GM21390 (cell line): ENCODE data around the gene RNGTT.
A peak's percentile ranks its signal among the peaks of the same experiment; 100 is the strongest.
"Not testable (repeated sequence)": the region's sequence is repeated elsewhere in the genome, so short reads cannot be mapped to it uniquely, and the experiment has no call there.

Experiments used
- ATAC-seq: cut with Tn5 transposase; IDR thresholded peaks from one replicate; pipeline ENCODE4 v1.9.1; 2021; ENCODE audit not compliant: unreplicated experiment

Gene RNGTT

DNA sequence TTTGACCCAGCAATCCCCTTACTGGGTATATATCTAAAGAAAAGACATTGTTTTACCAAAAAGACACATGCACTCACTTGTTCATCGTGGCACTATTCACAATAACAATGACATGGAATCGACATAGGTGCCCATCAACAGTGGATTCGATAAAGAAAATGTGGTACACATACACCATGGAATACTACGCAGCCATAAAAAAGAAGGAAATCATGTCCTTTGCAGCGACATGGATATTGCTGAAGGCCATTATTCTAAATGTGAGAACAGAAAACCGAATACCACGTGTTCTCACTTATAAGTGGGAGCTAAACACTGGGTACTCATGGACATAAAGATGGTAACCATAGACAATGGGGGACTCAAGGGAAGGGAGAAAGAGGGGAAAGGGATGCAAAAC lies 222.3 kb downstream of the RNGTT start:
- ATAC-seq: no peak

DNA sequence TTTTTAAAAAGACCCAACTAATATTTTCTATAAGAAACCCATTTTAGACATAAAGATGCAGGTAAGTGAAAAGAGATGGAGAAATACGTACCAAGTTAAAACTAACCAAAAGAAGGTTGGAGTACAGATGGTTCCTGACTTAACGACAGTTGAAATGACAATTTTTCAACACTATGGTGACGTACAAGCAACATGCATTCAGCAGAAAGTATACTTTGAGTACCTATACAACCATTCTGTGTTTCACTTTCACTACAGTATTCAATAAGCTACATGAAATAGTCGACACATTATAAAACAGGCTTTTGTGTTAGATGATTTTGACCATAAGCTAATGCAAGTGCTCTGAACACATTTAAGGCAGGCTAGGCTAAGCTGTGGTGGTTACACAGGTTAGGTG lies 228.9 kb downstream of the RNGTT start:
- ATAC-seq: no peak

DNA sequence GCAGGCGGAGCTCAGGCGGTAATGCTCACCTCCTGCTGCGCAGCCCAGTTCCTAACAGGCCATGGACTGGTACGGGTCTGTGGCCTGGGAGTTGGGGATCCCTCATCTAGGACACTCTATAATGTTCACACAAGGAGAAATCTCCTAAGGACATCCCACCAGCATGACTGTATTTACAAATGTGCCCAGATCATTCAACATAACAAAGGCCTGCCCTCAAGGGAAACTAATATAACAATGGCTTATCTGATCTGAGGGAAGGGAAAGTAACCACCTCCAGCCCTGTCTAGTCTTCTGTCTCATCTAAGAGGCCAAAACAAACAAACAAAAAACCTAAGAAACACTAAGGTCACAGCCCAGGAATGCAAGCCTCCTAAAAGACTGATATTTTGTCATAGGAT lies 232.8 kb downstream of the RNGTT start:
- ATAC-seq: no peak

DNA sequence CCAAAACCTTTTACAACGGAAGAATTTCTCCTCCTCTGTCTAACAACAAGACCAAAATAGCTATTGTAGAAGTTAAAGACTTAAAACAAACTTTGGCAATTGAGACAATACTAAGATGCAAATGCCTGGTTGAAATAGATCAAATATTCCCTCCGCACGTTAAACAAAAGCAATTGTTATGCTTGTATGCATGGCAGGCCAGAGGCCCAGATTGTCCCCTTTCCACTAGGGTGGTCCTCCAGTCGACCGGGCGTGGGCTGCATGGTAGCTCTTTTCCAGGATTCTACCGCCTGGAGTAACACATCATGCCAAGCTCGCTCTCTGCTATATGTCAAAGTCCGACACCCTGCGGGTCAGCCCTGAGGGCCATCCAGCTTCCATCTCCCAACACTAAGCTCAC lies 234.7 kb downstream of the RNGTT start:
- no peak for ATAC-seq

DNA sequence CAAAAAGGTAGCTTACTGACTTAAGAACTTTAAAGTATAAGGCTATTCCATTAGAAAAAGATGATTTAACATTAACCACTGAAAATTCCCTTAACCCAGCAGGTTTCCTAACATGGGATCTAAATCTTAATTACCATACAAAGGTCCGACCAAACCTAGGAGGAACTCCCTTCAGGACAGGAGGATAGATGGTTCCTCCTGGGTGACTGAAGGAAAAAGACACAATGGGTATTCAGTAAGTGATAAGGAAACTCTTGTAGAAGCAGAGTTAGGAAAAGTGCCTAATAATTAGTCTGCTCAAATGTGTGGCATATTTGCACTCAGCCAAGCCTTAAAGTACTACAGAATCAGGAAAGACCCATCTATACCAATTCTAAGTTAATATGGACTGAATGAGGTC lies 237.0 kb downstream of the RNGTT start:
- not testable (repeated sequence) for ATAC-seq

DNA sequence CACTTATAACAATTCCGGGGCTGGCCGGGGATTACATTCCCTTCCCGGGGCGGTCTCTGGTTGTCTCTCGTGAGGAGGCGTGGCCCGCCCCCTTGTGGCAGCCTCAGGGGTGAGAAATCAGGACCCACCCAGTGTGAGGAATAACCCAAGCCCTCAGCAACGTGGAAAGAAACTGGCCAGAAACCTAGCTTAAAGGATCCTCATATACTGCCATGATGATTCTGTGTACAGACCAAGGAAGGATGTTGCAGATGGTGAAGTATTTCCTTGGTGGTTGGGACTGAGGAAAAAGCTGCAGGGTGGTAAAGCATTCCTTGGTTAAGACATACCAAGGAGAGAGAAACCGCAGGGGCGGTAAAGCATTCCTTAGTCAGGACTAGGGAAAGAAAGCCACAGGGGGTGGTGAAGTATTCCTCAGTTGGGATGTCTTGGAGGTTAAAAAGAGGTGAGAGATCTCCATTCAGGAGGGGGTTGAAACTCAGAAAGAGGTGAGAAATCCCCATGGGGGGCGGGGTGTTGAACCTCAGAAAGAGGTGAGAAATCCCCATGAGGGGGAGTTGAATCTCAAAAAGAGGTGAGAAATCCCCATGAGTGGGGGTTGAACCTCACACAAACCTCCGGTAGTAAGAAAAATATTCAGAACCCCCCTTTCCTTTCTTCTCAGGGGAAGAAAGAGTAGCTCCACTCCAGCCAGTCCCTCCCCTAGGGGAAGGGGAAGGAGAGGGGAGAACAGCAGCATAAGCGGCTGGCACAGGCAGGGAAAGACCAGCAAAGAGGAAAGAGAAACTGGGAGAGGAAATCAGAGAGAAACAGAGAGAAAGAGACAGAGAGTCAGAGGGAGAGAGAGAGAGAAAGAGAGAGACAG lies 238.1 kb downstream of the RNGTT start:
- no peak for ATAC-seq

DNA sequence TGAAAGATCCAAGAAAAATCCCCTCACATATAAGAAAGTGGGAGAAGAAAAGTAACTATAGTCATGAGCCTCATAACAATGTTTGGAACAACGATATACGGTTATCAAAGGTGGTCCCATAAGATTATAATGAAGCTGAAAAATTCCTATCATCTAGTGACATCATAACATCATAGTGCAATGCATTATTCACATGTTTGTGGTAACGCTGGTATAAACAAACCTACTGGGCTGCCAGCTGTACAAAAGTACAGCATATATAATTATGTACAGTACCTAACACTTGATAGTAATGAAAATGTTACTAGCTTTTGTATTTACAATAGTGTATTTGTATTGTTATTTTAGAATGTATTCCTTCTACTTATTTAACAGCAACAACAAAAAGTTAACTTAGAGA lies 240.7 kb downstream of the RNGTT start:
- no peak for ATAC-seq

DNA sequence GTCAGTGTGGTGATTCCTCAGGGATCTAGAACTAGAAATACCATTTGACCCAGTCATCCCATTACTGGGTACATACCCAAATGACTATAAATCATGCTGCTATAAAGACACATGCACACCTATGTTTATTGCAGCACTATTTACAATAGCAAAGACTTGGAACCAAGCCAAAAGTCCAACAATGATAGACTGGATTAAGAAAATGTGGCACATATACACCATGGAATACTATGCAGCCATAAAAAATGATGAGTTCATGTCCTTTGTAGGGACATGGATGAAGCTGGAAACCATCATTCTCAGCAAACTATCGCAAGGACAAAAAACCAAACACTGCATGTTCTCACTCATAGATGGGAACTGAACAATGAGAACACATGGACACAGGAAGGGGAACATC lies 247.0 kb downstream of the RNGTT start:
- ATAC-seq: not testable (repeated sequence)

DNA sequence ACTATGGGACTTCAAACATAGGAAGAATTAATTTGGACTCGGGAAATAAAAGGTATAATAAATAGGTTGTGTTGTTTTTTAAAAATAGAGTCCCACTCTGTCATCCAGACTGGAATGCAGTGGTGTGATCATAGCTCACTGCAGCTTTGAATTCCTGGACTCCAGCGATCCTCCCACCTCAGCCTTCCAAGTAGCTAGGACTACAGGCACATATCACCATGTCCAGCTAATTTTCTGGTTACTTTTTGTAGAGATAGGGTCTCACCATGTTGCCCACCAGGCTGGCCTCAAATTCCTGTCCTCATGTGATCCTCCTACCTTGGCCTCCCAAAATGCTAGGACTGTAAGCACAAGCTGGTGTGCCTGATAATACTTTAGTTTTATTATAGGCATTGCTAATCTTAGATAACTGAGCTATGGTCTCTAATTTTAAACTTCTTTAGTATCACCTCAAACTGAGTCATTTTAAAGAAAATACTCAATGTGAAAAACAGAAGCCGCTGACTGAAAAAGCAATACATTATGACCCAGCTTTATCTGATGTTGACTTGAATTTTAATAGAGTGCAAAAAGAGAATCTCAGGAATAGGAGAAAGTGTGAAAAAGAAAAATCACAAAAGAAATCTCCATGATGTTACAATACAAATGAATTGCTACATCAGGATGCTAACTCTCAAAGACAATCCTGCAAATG lies 251.0 kb downstream of the RNGTT start:
- no peak for ATAC-seq

DNA sequence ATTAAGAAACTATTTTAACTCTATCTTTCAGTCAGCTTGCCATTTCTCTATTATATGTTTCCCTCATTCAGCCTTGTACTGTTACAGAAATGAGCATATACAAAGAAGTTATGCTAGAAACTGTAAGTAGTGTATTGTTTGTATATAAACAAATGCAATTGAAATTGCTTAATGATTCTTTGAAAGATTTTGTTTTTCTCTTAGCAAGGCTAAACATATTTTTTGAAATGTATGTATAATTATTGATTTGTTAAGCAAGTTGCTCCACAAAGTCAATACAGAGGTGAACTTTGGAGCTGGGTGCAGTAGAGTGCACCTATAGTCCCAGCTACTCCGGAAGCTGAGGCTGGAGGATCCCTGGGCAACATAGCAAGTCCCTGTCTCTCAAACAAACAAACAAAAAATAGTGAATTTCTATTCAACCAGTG lies 253.6 kb downstream of the RNGTT start:
- no peak for ATAC-seq

DNA sequence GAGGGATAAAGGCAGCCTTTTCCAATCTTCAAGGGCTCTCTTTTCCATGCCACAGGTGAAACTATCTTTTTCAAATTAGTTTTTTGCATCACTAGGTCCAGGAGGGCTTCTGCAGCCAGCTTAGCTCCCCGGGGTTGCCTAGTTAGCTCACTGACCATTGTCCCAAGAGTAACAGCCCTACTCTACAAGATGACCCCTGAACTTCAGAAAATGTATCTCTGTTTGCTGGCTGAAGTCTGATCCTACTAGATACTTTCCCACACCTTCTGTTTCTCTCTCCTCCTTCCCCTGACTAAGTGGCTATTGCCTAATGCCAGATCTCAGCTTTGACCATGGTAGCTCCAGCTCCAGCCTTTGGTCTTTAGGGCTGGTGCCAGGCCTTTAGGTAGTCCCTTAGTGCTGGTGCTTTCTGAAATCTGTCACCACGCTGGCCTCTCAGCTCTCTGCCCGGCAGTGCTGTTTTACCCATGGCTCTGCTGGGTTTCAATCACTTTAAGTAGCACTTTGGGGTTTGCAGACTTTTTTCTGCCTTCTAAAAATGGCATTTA lies 255.1 kb downstream of the RNGTT start:
- ATAC-seq: no peak

DNA sequence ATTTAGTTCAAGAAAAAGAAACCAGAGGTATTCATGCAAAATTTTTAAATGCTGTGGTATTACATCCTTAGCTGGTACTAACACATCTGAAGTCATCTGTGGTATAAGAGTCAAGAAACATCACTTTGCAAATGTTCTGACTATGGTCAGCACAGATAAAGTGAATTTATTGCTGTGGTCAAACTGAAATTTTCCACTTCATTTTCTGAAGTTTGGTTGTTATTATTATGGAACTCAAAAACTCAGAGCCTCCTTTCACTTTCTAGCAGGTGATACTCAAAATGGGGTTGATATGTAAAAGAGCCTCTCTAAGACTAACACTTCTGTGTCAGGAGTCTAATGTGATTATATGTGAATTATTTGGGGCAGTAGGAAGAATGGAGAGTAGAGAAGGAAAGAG lies 257.8 kb downstream of the RNGTT start:
- ATAC-seq: peak; percentile 84

DNA sequence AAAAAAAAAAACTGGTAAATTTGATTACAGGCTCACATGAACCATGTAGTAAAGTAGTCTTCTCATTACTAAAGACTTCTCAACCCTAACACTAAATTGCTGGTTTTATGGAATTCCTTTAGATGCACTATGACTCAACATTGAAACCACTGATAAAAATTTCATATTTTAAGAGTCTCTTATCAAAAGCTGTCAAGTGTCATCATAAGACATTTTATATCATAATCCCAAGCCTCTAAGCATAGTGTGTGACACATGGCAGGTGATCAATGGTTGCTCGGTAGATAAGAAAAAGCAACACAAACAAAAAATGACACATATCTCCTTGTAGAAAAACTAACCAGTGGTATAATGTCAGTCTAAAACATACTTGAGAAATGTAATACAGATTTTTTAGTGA lies 258.4 kb downstream of the RNGTT start:
- peak; percentile 8 for ATAC-seq

DNA sequence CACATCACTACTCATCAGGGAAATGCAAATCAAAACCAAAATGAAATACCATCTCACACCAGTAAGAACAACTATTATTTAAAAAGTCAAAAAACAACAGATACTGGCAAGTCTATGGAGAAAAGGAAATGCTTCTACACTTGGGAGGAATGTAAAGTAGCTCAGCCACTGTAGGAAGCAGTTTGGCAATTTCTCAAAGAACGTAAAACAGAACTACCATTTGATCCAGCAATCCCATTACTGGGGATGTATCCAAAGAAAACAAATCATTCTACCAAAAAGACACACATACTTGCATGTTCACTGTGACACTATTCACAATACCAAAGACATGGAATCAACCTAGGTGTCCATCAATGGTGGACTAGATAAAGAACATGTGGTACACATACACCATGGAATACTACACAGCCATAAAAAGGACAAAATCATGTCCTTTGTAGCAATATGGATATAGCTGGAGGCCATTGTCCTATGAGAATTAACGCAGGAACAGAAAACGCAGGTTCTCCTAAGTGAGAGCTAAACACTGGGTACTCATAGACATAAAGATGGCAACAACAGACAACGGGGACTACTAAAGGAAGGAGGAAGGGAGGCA lies 260.4 kb downstream of the RNGTT start:
- no peak for ATAC-seq

DNA sequence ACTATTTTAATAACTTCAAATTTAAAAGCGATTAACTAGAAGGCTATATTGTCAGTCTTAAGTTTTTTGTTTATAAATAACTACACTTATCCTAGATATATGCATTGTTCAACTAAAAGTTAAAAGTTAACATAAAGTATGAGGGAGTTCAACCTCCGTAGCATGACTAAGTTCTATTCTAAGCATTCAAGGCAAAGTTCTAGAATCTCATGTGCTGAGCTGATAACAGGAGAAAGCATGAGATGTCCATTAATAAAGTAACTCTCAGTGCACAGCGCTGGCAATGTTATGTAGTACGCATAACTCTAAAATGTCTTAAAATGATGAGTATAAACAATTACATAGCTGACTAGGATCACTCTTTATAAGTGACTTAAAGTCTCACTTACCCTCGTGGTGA lies 264.8 kb downstream of the RNGTT start:
- no peak for ATAC-seq

DNA sequence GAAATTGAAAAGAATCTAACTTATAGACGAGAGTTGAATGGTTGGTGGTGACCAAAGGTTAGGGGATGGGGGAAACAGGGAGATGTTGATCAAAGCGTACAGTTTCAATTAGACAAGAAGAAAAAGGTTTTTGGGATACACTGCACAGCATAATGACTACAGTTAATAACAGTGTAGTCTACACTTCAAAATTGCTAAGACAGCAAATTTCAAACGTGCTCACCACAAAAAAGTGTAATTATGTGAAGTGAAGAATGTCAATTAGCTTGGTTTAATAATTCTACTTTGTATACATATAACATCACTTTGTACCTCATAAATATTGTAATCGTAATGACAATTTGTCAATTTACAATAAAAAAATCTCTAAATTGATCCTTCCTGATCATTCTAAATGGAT lies 267.5 kb downstream of the RNGTT start:
- ATAC-seq: no peak

DNA sequence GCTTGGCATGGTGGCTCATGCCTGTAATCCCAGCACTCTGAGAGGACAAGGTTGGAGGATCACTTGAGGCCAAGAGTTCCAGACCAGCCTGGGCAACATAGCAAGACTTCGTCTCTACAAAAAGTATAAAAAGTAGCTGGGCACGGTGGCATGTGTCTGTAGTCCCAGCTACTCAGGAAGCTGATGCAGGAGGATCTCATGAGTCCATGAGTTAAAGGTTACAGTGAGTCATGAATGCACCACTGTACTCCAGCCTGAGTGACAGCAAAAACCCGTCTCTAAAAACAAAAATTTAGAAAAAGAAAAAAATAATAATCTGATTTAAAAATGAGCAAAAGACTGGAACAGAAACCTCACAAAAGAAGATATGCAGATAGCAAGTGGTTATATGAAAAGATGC lies 279.7 kb downstream of the RNGTT start:
- ATAC-seq: no peak

DNA sequence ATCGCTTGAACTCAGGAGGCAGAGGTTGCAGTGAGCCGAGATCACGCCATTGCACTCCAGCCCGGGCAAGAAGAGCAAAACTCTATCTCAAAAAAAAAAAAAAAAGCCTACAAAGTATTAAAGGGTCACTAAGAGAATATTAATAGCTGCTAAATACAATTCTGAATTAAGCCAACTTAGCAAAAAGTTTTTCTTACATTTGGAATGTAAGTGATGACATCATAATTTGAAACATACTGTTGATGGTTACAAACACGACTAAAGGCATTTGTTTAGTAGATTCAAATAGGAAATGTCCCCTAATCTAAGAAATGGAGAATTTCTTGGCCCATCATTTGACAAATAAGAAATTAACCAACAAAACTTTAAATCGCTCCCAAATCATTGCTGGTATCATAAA lies 282.8 kb downstream of the RNGTT start:
- no peak for ATAC-seq

DNA sequence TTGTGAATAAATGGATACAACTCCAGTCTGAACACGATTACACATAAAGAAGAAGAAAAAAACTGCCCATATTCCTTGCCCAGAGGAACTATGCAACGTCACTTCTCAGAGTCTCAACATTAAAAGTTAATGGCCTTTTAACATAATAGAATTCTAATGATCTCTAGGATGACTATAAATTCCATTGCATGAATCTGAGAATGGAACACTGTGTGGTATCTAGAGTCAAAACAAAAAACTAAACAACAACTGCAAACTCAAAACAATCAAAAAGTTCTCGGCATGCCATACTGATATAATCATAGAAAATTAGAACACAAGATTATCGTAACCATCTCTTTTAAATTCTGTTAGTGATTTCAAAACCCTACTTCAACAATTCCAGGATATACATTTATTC lies 283.6 kb downstream of the RNGTT start:
- no peak for ATAC-seq

DNA sequence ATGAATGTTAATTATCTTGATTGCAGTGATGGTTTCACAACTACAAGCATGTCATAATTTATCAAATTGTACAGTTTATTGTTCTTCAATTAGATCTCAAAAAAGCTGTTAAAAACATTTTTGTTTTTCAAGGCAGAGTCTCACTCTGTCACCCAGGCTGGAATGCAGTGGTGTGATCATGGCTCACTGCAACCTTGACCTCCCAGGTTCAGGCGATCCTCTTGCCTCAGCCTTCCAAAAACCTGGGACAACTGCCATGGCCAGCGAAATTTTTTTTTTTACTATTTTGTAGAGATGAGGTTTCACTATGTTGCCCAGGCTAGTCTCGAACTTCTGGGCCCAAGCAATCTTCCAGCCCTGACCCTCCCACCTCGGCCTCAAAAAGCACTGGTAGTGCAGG lies 286.1 kb downstream of the RNGTT start:
- ATAC-seq: no peak

DNA sequence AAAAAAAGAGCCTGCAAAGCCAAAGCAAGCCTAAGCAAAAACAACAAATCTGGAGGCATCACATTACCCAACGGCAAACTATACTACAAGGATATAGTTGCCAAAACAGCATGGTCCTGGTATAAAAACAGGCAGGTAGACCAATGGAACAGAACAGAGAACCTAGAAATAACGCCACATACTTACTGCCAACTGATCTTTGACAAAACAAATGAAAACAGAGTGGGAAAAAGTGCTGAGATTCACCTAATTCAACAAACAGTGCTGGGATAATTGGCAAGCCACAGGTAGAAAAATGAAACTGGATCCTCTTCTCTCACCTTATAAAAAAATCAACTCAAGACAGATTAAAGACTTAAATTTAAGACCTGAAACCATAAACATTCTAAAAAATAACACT lies 291.8 kb downstream of the RNGTT start:
- no peak for ATAC-seq

DNA sequence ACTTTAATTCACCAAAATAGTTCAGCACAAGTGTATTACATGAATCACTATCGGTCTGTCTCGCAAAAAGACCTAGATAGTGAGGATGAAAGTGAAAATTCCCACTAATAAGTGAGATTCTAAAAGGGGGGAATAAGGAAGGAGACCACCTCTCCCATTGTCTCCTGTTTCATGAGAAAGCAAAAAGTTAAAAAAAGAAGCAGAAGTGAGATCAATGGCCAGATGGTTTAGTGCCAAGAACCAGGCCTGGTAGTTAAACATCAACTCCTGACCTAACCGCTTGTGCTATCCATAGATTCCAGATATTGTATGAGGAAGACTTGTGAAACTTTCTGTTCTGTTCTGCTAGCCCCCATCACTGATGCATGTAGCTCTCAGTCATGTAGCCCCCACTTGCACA lies 293.0 kb downstream of the RNGTT start:
- ATAC-seq: no peak
